ENCODE data around the gene KCNK17.

The KCNK17 gene

DNA sequence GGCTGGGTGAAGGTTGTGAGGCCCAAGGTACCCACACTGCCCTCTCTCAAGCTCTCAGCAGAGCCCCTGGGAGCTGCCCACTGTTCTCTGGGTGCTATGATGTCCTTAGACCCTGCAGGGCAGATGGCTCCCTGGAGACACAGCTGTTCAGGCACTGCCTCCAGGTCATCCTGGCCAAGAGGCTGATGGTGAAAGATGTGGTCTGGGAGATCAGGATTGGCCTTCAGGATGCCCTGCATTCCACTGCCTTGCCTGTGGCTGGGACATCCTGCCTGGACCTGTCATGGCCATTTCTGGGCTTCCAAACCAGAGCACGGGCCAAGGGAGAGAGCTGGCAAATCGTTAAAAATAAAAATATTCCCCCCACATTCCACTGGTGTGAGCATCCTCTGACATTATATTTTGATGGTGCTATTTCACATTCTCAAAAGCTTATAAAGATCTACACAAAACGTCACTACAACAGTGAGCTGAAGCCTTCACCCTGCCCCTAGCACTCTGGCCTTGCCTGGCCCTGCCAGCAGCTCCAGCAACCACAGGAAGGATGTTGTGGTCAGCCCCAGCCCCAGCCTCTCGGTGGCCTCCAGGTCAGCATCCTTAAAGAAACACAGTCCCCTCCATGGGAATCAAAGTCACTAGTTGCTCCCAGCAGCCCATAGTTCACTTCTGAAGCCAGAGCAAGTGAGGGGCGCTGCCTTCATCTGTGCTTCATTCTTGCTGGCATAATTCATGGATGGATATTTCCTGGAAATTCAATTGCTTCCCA, 21.7 kb upstream of the KCNK17 start:
- DNase-seq = no peak

DNA sequence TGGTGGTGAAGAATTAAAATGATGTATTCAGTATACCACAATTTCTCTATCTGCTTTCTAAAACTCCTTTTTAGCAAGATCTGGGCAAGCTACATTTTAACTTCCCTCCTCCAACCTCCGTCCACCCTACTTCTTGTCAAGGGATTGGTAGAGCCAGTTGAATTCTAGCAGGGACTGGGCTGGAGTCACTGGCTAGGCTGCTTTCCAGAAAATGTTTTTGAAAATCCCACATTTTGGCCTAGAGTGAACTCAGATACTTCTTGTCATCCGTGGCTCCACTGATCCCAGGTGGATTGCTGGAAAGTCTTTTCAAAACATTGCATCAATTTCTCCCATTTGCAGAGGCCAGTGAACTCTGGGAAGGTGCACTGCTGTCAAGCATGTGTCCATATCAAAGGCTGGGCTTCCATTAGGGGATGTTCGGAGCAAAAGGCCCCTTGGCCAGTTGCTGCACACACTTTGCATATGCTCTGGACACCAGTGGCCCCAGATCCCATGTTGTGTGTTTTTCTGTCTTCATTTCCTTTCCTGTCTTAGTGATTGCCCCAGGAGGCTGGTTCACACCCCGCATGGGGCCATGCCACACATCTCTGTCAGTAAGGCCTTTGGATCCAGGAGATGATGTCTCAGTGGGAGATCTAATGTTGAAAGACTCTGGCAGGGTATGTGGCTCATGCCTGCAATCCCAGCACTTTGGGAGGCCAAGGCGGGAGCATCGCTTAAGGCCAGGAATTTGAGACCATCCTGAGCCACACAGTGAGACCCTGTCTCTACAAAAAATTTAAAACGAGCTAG, 19.6 kb upstream of the KCNK17 start:
- no peak for DNase-seq

- DNase-seq = no peak
These were observed 16.3 kb upstream of the KCNK17 start for GRCh38 chr6:39330476-39330875.

- no peak for DNase-seq
These were observed 15.8 kb upstream of the KCNK17 start for GRCh38 chr6:39330057-39330456.

- no peak for DNase-seq
These were observed 13.8 kb upstream of the KCNK17 start for GRCh38 chr6:39328066-39328465.

DNA sequence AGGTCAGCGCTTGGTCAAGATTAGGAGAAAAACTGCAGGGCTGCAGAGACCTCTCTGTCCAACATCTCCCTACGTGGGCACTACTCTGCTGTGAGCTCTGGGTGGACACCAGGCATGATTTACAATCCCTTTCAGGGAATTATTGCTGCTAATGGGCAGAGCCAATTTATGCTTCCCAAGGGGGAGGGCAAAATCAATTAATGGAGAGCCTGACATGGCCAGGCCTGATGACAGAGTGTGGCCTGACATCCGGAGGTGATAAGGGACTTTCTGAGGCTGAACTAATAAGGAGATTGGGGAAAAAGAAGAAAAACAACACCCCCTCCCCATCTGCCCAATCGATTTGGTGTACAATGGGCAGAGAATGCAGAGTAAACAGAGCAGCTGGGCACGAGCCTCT, 13.3 kb upstream of the KCNK17 start:
- DNase-seq = no peak

GRCh38 chr6:39322306-39322850, 8.2 kb upstream of the KCNK17 start, which contains the start of gene KCNK16:
Gene KCNK16, minus strand, starts transcription at chr6:39322702. Its CDS starts 162 bp downstream, at chr6:39322540.
- no peak for DNase-seq

GRCh38 chr6:39321761-39322160, 7.5 kb upstream of the KCNK17 start:
- no peak for DNase-seq

GRCh38 chr6:39320363-39320984, 6.3 kb upstream of the KCNK17 start:
- no peak for DNase-seq

- DNase-seq = no peak
These were observed 5.6 kb upstream of the KCNK17 start for GRCh38 chr6:39319621-39320362.

DNA sequence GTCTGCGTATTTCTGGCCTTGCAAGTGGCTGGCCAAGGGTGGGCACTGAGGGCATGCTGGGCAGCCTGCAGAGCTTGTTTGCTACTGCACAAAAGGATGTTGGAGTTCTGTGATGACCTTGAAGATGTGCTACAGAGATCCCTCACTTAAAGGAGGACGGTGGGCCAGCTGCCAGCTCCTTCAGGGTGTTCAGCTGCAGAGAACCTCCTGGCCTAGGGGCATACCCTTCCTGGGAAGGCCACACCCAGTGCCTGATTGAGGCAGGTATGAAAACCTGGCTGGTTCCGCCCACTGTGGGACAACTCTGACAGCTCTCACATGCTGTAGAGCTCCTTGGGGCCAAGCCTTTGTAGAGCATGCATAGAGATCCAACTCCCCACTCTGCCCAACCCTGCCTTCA, 3.0 kb upstream of the KCNK17 start:
- DNase-seq = no peak

DNA sequence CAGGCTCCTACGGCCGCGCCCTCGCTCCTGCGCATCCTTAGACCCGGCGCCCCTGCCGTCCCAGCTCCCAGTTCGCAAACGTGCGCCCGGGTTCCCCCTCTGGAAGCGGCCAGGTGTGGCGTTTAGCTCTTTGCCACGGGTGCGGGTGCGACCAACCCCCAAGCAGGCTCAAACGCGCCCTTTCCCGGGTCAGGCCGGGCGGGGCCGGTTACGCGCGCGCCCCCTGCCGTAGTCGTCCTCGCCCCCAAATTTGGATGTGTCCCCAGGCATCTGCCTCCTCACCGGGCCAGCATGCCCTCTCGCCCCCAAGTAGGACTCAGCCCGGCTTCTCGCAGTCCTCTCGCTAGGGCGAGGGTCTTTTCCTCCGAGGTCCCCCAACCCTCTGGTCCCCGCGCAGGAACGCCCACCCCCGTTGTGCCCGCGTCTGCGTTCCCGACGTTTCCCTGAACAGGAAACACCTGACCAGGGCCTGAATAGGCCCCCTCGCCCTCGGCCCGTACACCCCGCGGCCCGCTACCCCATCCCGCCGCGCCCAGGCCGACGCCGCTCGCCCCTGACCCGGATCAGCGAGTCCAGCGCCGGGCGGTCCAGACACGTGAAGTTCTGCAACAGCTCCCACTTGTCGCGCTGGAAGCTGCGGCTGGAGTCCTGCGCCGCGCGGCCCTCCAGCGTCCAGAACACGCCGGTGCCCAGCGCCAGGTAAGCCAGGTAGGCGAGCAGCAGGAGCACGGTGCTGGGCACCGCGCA, 520 bp downstream of the KCNK17 start:
- DNase-seq = no peak

- no peak for DNase-seq
These were observed 1.2 kb downstream of the KCNK17 start for GRCh38 chr6:39312912-39313525.

DNA sequence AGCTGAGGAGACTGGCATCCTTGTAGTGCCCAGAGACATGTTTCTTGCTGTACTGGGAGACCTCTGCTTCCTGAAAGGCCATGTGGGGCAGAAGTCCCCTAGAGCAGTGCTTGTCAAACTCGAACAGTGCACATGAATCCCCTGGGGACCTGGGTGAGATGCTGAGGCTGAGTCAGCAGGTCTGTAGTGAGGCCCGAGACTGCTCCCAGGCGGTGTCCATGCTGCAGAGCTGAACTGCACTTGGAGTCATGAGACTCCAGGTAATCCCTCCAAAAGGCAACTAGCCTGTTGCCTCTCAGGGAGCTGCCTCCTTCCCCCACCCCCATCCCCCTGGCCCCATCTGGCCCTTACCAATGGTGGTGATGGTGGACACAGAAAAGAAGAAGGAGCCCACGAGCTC, 3.7 kb downstream of the KCNK17 start:
- no peak for DNase-seq

DNA sequence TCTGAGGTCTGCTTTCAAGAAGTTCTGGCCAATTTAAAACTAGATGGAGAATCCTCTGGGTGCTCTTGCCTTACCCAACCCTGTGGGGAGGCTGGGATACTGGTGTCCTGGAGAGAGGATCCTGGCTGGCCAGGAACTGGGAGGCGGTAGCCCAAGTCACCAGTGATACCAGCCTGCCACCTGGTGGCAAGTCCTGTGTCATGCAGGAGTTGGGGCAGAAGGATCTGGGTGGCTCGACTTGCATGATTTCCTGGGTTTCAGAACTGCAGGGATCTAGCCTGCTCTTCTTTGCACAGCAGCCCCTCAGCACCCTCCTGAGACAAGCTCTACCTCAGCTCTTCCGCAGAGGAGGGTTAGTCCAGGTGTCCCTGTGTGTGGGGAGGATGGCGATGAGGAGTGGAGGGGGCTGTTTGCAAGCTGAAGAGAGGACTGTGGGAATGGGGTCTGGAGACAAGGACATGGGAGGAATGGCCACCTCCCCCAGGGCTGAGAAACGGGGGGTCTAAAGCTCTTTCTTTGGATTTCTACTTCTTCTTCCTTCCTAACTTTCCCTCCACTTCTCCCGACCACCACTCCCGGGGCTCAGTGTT, 4.2 kb downstream of the KCNK17 start:
- DNase-seq = peak; percentile 57 to 63

DNA sequence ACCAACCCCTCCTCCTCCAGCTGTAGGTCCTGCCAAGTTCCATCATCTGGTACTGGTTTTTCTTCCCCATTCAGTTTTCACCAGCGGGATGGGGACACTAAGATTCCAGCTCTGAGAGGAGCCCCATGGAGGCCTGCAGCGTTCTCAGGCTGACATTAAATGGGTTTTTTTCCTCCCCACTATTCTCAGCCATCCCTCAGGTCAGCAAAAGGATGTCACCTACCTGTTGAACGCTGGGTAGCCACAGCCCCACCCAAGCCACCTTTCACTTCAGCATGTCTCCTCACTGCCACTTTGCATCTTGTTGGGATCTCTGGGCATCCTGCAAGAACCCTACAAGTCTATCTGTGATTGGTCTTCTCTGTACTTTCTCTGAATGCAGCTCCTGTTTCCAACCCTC, 6.8 kb downstream of the KCNK17 start:
- DNase-seq = no peak

DNA sequence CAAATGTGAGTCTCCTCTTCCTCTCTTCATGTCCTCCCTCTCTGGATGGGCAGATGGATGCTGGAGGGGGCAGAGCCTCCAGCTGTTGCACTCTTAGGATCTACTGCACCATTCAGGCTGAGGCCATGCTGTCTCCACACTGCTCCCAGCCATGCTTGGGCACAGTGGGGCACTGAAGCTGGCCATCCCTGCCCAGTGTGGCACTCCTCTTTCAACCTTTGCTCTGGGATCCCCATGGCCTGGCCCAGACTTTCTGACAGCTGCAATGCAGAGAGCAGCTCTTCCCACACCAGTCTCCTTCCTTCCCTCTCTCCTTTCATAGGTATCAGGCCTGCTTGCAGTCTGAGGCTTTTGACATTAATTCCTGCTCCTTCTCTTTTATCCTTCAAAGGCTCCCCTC, 9.3 kb downstream of the KCNK17 start:
- DNase-seq = no peak

DNA sequence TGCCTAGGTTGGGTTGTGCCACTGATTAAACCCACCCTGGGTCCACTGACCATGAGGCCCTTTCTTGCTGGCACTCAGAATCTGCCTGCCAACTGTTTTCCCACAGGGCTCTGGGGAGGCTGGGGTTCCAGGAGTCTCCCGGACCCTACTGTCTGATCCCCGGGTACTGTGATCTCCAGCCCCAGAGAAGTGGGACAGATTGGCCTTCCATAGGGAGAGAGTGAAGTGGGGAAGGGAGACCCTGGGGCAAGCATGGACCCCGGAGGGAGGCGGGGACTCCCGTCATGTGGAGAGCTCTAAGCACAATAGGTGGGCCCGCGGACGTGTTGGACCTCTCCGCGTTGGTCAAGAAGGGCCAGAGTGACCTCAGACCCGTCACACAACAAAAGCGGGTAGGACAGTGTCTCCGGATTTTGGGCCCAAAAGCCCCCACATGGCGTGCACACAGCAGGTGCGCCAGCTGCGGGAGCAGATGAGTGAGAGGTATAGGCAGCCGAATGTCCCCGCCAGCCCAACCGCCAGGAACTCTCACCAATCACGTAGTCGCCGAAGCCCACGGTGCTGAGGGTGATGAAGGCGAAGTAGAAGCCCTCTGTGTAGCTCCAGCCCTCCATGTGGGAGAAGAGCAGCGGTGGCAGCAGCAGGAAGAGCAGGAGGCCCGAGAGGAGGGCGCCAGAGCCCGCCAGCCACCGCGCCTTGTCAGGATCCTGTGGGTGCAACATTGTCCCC, 10.6 kb downstream of the KCNK17 start:
- DNase-seq = no peak

GRCh38 chr6:39302669-39303424, 11.4 kb downstream of the KCNK17 start:
- peak; percentile 90 to 92 for DNase-seq

DNA sequence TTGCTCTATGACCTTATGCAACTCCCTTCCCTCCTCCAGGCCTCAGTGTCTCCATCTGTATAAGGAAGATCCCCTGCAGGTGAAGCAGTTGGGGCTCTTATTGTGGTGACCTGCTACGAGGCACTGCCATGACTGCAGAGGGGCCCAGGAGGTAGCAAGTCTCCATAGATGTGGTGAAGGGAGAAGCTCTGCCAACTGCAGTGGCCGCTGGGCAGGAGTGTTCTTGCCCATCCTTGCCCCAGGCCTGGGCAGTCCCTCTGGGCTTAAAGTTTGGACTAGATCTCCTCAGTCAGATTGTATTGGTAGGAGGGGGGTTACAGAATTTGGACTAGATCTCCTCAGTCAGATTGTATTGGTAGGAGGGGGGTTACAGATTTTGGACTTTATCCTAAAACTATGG, 12.2 kb downstream of the KCNK17 start:
- DNase-seq = no peak

All from stimulated activated CD4-positive, alpha-beta T cell treated with anti-CD3 and anti-CD28 coated beads, Interleukin-2, amount 100 ng/mL, for 48 hours (primary cell).